ENCODE results near the gene PARVB. TPM values are rescaled to one million over a fixed set of nuclear protein-coding genes. Genes with fewer than 3 reads are reported as not detected.

Gene PARVB
- total RNA-seq, 2 donors from 2014 or later: 43.8 to 86.5 TPM

GRCh38 chr22:44195189-44195871 lies 171.2 kb downstream of the PARVB start:
- no peak for DNase-seq (ENCODE audit: low spot score)
- Histone ChIP-seq H3K27ac (no peak overlapping the region), H3K36me3 (no peaks in the 10 kb centered on the region), H3K27me3 (no peaks in the 10 kb centered on the region), H3K9me3 (no peaks in the 10 kb centered on the region), H3K4me1 (no peaks in the 10 kb centered on the region), H3K4me3 (no peak overlapping the region)
- no peak for TF ChIP-seq CTCF (IDR thresholded peaks at IDR 0.05)

- DNase-seq (ENCODE audit: low spot score): no peak
- no peaks in the 10 kb centered on the region for H3K36me3 ChIP-seq
- H3K27me3 ChIP-seq: no peaks in the 10 kb centered on the region
- no peaks in the 10 kb centered on the region for H3K4me1 ChIP-seq
- no peaks in the 10 kb centered on the region for H3K9me3 ChIP-seq
- no peak for TF ChIP-seq CTCF (IDR thresholded peaks at IDR 0.05)
- no peak overlapping the region for H3K27ac ChIP-seq
- H3K4me3 ChIP-seq: no peak overlapping the region
These were observed 172.1 kb downstream of the PARVB start for GRCh38 chr22:44196241-44196640.

GRCh38 chr22:44196731-44197131 lies 172.6 kb downstream of the PARVB start:
- Histone ChIP-seq H3K27me3 (no peaks in the 10 kb centered on the region), H3K9me3 (no peaks in the 10 kb centered on the region)
- DNase-seq (ENCODE audit: low spot score): no peak

GRCh38 chr22:44197271-44197670 lies 173.2 kb downstream of the PARVB start:
- TF ChIP-seq CTCF (IDR thresholded peaks at IDR 0.05): no peak
- Histone ChIP-seq H3K4me1 (no peaks in the 10 kb centered on the region), H3K4me3 (no peak overlapping the region), H3K9me3 (no peaks in the 10 kb centered on the region), H3K27me3 (no peaks in the 10 kb centered on the region), H3K27ac (no peak overlapping the region), H3K36me3 (no peaks in the 10 kb centered on the region)
- DNase-seq (ENCODE audit: low spot score): no peak

More at GRCh38 chr22:44196731-44197131, 172.6 kb downstream of the PARVB start:
- no peak for TF ChIP-seq CTCF (IDR thresholded peaks at IDR 0.05)
- Histone ChIP-seq H3K4me1 (no peaks in the 10 kb centered on the region), H3K27ac (no peak overlapping the region), H3K36me3 (no peaks in the 10 kb centered on the region), H3K4me3 (no peak overlapping the region)

- TF ChIP-seq CTCF (IDR thresholded peaks at IDR 0.05): no peak
- DNase-seq (ENCODE audit: low spot score): no peak
- no peaks in the 10 kb centered on the region for H3K27me3 ChIP-seq
- H3K27ac ChIP-seq: no peak overlapping the region
- no peaks in the 10 kb centered on the region for H3K4me1 ChIP-seq
- H3K9me3 ChIP-seq: no peaks in the 10 kb centered on the region
- H3K4me3 ChIP-seq: no peak overlapping the region
- H3K36me3 ChIP-seq: no peaks in the 10 kb centered on the region
These were observed 175.1 kb downstream of the PARVB start for GRCh38 chr22:44199164-44199563.

GRCh38 chr22:44199866-44200265 lies 175.8 kb downstream of the PARVB start:
- DNase-seq (ENCODE audit: low spot score): no peak
- Histone ChIP-seq H3K27ac (no peak overlapping the region), H3K9me3 (no peaks in the 10 kb centered on the region), H3K4me3 (no peak overlapping the region), H3K4me1 (no peaks in the 10 kb centered on the region), H3K36me3 (no peaks in the 10 kb centered on the region), H3K27me3 (no peaks in the 10 kb centered on the region)
- no peak for TF ChIP-seq CTCF (IDR thresholded peaks at IDR 0.05)

All from right atrium auricular region (tissue), 2 donors.